ENCODE data around the gene VEGFA.

GRCh38 chr6:43746071-43746470 lies 23.9 kb upstream of the VEGFA start:
- no peak for TF ChIP-seq CTCF (IDR thresholded peaks at IDR 0.05; ENCODE audit: insufficient read depth, low read length)
- no peak for TF ChIP-seq REST (IDR thresholded peaks at IDR 0.05; ENCODE audit: insufficient replicate concordance, low read depth)
- TF ChIP-seq POLR2AphosphoS5 (IDR thresholded peaks at IDR 0.05; ENCODE audit: low read depth): no peak

All from HL-60 (cell line).